Measurements from ENCODE around the gene FAM136A.

Gene FAM136A

DNA sequence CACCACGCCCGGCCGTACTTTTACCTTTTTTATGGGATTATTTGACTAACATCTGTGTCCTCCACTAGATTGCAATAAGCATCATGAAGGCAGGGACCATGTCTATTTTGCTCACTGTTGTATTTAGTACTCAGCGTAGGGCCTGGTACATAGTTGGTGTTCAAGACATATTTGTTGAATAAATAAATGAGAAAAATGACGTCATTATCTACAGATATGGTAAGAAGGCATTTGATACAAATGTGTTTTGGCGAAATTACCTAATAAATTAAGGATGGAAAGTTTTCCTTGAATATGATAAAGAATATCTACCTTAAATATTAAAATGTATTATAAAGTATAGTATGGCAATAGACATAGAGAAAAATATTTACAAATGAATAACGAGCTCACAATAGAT is 24.0 kb upstream of the FAM136A start:
- H3K27me3 Mint-ChIP-seq (ENCODE audit: low read depth) = peaks cover 10% of the 10 kb centered on the region
- H3K27ac Mint-ChIP-seq = no peak overlapping the region
- no peak overlapping the region for H3K4me3 Mint-ChIP-seq
- TF ChIP-seq, protein P1, sequence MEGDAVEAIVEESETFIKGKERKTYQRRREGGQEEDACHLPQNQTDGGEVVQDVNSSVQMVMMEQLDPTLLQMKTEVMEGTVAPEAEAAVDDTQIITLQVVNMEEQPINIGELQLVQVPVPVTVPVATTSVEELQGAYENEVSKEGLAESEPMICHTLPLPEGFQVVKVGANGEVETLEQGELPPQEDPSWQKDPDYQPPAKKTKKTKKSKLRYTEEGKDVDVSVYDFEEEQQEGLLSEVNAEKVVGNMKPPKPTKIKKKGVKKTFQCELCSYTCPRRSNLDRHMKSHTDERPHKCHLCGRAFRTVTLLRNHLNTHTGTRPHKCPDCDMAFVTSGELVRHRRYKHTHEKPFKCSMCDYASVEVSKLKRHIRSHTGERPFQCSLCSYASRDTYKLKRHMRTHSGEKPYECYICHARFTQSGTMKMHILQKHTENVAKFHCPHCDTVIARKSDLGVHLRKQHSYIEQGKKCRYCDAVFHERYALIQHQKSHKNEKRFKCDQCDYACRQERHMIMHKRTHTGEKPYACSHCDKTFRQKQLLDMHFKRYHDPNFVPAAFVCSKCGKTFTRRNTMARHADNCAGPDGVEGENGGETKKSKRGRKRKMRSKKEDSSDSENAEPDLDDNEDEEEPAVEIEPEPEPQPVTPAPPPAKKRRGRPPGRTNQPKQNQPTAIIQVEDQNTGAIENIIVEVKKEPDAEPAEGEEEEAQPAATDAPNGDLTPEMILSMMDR (IDR thresholded peaks at IDR 0.05; ENCODE audit: unreplicated experiment in 3 of 3) = no peak
- H3K36me3 Mint-ChIP-seq (ENCODE audit: low read depth) = no peaks in the 10 kb centered on the region
- no peaks in the 10 kb centered on the region for H3K4me1 Mint-ChIP-seq
- no peaks in the 10 kb centered on the region for H3K9me3 Mint-ChIP-seq

DNA sequence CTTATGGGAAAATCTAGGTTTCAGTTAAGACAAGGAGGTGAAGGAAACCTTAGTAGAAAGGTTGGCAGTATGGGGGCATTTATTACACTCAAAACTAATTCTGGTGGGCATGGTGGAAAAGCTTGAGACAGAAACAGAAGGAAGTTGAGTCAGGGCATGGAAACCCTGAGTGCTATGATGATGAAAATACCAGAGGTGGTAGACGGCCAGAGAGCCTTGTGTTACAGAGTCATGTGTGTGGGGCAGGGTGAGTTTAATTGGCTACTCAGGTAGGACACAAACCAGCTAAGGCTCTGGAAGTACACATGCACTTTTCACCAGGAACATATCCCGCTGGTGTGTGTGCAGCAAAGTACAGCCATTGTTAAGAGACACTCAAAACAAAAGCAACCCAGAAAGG is 20.7 kb upstream of the FAM136A start:
- TF ChIP-seq, protein P1 (IDR thresholded peaks at IDR 0.05; ENCODE audit: unreplicated experiment in 3 of 3) = no peak
- Mint-ChIP-seq H3K27ac (no peak overlapping the region), H3K27me3 (ENCODE audit: low read depth) (peaks cover 11% of the 10 kb centered on the region), H3K9me3 (no peaks in the 10 kb centered on the region), H3K36me3 (ENCODE audit: low read depth) (no peaks in the 10 kb centered on the region), H3K4me3 (no peak overlapping the region), H3K4me1 (no peaks in the 10 kb centered on the region)

DNA sequence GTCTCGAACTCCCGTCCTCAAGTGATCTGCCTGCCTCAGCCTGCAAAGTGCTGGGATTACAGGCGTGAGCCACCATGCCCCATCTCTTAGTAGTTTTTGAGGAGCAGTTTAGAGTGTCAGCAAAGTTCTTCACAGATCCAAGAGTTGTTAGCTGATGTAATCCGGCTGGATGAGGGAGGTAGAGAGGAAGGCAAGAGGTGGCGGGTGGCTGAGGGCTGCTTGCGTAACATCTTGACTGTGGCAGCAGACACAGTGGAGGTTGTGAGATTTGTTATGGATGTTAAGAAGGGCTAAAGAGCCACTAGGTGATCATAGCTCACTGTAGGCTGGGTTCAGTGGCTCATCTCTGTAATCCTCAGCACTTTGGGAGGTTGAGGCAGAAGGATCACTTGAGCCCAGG is 19.5 kb upstream of the FAM136A start:
- no peak overlapping the region for H3K4me3 Mint-ChIP-seq
- H3K27me3 Mint-ChIP-seq (ENCODE audit: low read depth) = peaks cover 15% of the 10 kb centered on the region
- no peaks in the 10 kb centered on the region for H3K36me3 Mint-ChIP-seq (ENCODE audit: low read depth)
- H3K9me3 Mint-ChIP-seq = no peaks in the 10 kb centered on the region
- TF ChIP-seq, protein P1 (IDR thresholded peaks at IDR 0.05; ENCODE audit: unreplicated experiment in 3 of 3) = no peak
- no peak overlapping the region for H3K27ac Mint-ChIP-seq
- H3K4me1 Mint-ChIP-seq = no peaks in the 10 kb centered on the region

DNA sequence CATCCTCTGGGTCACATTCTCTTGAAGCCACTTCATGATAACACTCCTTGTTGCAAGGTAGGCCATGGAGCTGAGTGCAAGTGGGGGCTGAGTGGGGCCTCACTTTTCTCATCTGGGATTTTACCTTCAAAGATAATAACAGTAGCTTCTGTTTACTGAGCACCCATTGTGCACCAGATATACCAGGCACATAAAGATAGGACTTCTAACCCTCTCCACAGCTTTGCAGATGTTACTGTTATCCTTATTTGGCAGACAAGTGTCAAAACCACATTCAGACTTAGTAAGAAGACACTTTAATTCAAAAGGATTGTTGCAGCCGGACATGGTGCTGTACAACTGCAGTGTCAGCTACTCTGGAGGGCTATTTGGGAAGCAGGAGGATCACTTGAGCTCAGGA is 12.8 kb upstream of the FAM136A start:
- no peaks in the 10 kb centered on the region for H3K4me1 Mint-ChIP-seq
- H3K9me3 Mint-ChIP-seq = no peaks in the 10 kb centered on the region

DNA sequence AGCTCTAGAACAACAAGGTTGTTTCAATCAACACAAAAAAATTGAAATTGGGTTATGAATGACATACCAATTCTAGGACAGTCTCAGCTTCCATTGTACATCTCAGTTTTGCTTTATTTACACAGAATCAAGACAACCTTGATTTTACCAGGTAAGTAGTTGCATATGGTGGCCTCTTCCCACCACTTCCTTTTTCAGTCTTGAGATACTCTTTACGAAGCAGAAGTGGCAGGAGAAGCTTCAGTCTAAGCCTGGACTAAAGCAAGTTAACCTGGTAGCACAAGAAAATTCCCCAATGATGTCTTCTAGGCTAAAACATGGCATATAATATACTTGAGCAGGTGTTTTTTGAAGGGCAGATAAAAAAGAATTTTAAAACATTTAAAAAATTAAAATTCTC is 10.7 kb upstream of the FAM136A start:
- Mint-ChIP-seq H3K27me3 (ENCODE audit: low read depth) (peaks cover 18% of the 10 kb centered on the region), H3K4me3 (no peak overlapping the region), H3K36me3 (ENCODE audit: low read depth) (no peaks in the 10 kb centered on the region), H3K4me1 (no peaks in the 10 kb centered on the region), H3K9me3 (no peaks in the 10 kb centered on the region), H3K27ac (no peak overlapping the region)
- TF ChIP-seq, protein P1 (IDR thresholded peaks at IDR 0.05; ENCODE audit: unreplicated experiment in 3 of 3) = no peak

More for the DNA sequence above, 12.8 kb upstream of the FAM136A start:
- Mint-ChIP-seq H3K36me3 (ENCODE audit: low read depth) (no peaks in the 10 kb centered on the region), H3K27me3 (ENCODE audit: low read depth) (peaks cover 18% of the 10 kb centered on the region), H3K4me3 (no peak overlapping the region), H3K27ac (no peak overlapping the region)
- TF ChIP-seq, protein P1 (IDR thresholded peaks at IDR 0.05; ENCODE audit: unreplicated experiment in 3 of 3) = no peak

DNA sequence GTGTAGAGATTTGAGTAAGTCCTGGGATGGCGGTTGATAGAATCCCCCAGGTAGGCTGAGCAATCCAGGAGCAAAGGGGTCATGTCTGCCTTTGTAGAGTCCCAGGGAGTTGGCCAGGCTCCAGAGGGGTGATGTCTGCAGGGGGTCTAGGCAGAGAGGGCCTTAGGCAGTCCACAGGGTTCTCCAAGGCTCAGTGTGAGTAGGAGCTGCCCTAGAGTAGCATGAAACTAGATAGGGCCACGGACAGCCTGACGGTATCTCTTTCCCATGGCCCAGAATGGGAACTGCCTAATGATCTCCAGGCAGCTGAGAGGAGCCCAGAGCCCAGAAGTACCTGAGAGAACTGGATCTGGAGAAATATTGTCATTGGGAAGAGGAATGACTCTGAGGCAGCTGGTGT is 9.0 kb upstream of the FAM136A start:
- Mint-ChIP-seq H3K4me3 (no peak overlapping the region), H3K27ac (no peak overlapping the region), H3K9me3 (no peaks in the 10 kb centered on the region), H3K4me1 (no peaks in the 10 kb centered on the region), H3K27me3 (ENCODE audit: low read depth) (peaks cover 14% of the 10 kb centered on the region), H3K36me3 (ENCODE audit: low read depth) (no peaks in the 10 kb centered on the region)
- TF ChIP-seq, protein P1 (IDR thresholded peaks at IDR 0.05; ENCODE audit: unreplicated experiment in 3 of 3) = no peak

Data from nephron (organoid).